ENCODE data around the gene NDUFS7. TPM values are rescaled to one million over a fixed set of nuclear protein-coding genes. Genes with fewer than 3 reads are reported as not detected.

NDUFS7 gene
- total RNA-seq, 6 donors from 2014 or later, result 38.8 to 121 (median 100) TPM

DNA sequence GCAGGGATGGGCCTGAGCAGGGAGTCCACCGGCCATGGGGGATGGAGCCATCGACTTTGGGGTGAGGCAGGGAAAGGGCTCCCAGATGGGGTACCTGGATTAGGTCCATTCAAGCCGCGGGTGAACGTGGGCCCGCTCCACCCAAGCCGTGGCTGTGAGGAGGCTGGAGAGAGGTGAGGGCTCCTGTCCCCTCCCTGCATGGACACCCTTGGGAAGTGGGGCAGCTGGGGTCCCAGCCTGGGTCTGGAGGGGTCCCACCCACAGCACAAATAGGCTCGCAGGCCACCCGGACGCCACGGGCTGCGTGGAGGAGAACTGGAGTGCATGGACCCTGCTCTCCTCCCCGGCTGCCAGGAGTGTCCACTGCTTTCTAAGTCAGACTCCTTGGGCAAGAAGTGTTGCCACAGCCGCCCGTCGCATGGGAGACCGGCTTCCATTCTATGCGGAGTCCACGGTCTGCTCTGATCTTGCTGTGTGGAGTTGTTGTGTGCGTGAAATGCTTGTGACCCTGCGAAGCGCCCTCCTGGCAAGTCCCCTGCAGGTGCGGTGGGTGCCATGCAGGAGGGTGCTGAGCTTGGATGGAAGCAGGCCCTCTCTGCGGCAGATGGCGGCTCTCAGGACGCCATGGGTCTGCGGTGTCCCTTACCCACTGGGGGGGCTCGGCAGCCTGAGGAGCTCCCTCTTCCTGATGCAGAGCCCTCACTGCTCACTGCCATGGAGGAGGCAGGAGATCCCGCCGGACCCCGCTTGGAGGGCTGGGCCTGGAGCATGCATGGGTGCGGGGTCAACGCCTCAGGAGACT, 25.7 kb downstream of the NDUFS7 start:
- Histone ChIP-seq H3K4me3 (peak overlapping the region; percentile 93 to 100 (median 98)), H3K36me3 (peaks cover 0 to 18% (median 11%) of the 10 kb centered on the region in 4 donors), H3K9me3 (no peaks in the 10 kb centered on the region), H3K4me1 (peaks cover 48 to 65% (median 60%) of the 10 kb centered on the region in 4 donors), H3K27ac (peak overlapping the region; percentile 95 to 98 (median 98)), H3K27me3 (no peaks in the 10 kb centered on the region)
- DNase-seq (peak in 1 of 2 donors; percentile 76), ATAC-seq (ENCODE audit: low FRiP score in 2 of 2) (no peak)
- 0 to 59% methylated on average over 2 to 21 of the region's 33 CpGs for WGBS, 2 donors
- TF ChIP-seq POLR2A (IDR thresholded peaks at IDR 0.05) (no peak), EP300 (IDR thresholded peaks at IDR 0.05) (no peak), POLR2AphosphoS5 (IDR thresholded peaks at IDR 0.05) (no peak)
- TF ChIP-seq, protein P1, sequence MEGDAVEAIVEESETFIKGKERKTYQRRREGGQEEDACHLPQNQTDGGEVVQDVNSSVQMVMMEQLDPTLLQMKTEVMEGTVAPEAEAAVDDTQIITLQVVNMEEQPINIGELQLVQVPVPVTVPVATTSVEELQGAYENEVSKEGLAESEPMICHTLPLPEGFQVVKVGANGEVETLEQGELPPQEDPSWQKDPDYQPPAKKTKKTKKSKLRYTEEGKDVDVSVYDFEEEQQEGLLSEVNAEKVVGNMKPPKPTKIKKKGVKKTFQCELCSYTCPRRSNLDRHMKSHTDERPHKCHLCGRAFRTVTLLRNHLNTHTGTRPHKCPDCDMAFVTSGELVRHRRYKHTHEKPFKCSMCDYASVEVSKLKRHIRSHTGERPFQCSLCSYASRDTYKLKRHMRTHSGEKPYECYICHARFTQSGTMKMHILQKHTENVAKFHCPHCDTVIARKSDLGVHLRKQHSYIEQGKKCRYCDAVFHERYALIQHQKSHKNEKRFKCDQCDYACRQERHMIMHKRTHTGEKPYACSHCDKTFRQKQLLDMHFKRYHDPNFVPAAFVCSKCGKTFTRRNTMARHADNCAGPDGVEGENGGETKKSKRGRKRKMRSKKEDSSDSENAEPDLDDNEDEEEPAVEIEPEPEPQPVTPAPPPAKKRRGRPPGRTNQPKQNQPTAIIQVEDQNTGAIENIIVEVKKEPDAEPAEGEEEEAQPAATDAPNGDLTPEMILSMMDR (IDR thresholded peaks at IDR 0.05), result no peak

DNA sequence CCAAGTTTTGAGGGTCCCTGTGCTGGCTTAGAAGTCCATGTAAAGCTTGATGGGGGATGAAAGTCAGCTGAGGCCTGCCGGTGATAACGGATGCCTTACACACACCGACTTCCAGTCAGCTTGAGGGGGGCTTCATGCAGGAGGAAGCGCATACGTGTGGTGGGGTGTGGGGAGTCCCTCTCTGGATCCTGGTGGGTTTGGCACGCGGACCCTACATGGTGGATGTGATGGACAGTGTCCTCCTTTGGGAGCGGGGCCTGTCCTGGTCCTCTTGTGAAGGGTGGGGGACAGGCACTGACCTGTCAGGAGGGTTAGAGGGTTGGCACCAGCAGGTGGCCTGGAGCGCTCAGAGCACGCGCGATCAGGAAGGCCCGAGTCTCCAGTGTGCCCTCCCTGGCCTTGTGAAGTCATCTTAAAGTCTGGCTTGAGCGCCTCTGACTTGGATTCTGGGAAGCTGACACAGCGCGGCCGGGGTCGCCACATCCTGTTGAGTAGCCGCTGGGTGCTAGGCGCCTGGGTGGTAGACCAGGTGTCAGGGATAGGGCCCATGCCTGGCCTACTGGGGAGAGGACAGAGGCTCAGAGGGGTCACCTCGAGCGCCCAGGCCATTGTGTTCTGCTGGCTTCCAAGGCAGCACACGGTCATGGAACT, 26.6 kb downstream of the NDUFS7 start:
- Histone ChIP-seq H3K4me1 (peaks cover 48 to 74% (median 69%) of the 10 kb centered on the region in 4 donors), H3K27ac (peak overlapping the region; percentile 95 to 98 (median 98)), H3K9me3 (no peaks in the 10 kb centered on the region), H3K4me3 (peak overlapping the region in 1 of 4 donors; percentile 99), H3K36me3 (peaks cover 0 to 18% (median 11%) of the 10 kb centered on the region in 4 donors), H3K27me3 (no peaks in the 10 kb centered on the region)
- no peak for TF ChIP-seq POLR2A (IDR thresholded peaks at IDR 0.05)
- TF ChIP-seq, protein P1 (IDR thresholded peaks at IDR 0.05), result no peak
- peak in 1 of 2 donors; percentile 37 for TF ChIP-seq POLR2AphosphoS5 (IDR thresholded peaks at IDR 0.05)
- no peak for TF ChIP-seq EP300 (IDR thresholded peaks at IDR 0.05)
- DNase-seq, result peak; percentile 38 to 78
- WGBS, 2 donors, result 64 to 69% methylated on average over 21 to 23 of the region's 23 CpGs
- no peak for ATAC-seq (ENCODE audit: low FRiP score in 2 of 2)

DNA sequence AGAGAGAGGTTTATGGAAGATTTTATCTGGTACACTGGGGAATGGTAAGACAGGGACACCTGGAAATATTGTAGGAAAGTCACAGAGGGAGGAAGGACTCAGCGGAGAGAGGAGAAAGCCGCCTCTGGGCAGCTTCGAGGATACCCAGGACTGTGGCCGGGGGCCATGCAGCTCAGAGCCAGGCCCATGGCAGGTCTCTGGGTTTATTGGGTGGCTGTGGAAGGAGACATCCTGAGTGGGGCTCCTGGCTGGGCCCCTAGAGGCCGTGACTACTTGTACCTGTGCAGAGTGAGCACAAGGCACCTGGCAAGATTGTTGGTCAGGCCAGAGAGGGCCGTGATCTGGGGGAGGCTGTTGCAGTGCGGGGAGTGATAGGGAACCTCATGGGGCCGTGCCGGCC, 27.1 kb downstream of the NDUFS7 start:
- peak in 1 of 2 donors; percentile 34 for DNase-seq
- ATAC-seq (ENCODE audit: low FRiP score in 2 of 2), result no peak
- H3K4me3 ChIP-seq, result peak overlapping the region in 1 of 4 donors; percentile 99
- H3K27ac ChIP-seq, result peak overlapping the region; percentile 44 to 98 (median 70)
- no peaks in the 10 kb centered on the region for H3K9me3 ChIP-seq
- H3K36me3 ChIP-seq, result peaks cover 0 to 18% (median 11%) of the 10 kb centered on the region in 4 donors
- TF ChIP-seq POLR2A (IDR thresholded peaks at IDR 0.05) (no peak), EP300 (IDR thresholded peaks at IDR 0.05) (no peak), POLR2AphosphoS5 (IDR thresholded peaks at IDR 0.05) (no peak)
- TF ChIP-seq, protein P1 (IDR thresholded peaks at IDR 0.05), result no peak
- no peaks in the 10 kb centered on the region for H3K27me3 ChIP-seq
- H3K4me1 ChIP-seq, result peaks cover 51 to 79% (median 74%) of the 10 kb centered on the region in 4 donors
- WGBS, 2 donors, result 75 to 87% methylated on average over 6 to 8 of the region's 9 CpGs

DNA sequence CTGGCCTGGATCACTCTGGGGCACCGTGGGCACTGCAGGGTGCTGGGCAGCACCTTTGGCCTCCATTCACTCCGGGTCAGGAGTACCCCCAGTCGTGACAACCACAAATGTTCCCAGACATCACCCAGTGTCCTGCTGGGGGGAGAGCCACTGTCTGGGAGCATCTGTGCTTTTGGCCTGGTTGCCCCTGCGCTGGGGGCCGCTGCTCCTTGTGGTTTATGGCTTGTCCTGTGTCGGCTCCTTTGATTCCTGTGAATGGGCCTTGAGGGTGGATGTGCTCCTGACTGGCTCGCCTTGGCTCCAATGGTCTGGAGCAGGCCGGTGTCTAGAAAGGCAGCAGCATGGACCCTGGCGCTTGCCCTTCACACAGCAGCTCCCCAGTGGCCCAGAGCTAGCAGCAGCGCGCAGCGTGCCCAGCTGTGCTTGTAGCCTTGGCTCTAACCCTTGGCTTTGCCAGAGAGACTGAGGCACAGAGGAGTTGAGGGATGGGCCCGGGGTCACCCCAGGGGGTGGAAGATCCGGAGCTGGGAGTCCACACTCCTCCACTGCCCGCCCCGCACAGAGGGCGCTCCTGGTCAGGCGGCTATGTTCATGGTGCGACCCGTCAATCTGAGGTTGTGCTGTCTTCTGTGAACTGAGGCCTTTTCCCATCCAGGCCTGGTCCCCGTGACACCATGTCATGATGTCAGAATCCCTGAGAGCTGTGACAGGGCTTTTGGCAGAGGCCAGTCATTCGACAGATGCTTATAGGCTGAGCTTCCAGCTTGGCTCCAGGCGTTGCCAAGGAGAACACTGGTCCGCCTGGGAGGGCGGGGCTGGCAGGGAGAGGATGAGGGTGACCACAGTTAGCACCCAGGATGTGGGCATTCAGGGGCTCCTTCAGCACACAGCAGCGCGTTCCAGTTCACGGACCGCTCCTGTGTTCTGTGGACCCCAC, 27.8 kb downstream of the NDUFS7 start:
- peak overlapping the region; percentile 44 to 98 (median 70) for H3K27ac ChIP-seq
- 70 to 72% methylated on average over 10 to 26 of the region's 29 CpGs for WGBS, 2 donors
- H3K4me3 ChIP-seq, result peak overlapping the region in 1 of 4 donors; percentile 99
- no peaks in the 10 kb centered on the region for H3K9me3 ChIP-seq
- ATAC-seq (ENCODE audit: low FRiP score in 2 of 2) (no peak), DNase-seq (peak in 1 of 2 donors; percentile 78)
- peak in 1 of 2 donors; percentile 24 for TF ChIP-seq POLR2AphosphoS5 (IDR thresholded peaks at IDR 0.05)
- TF ChIP-seq, protein P1 (IDR thresholded peaks at IDR 0.05), result no peak
- H3K36me3 ChIP-seq, result peaks cover 0 to 18% (median 11%) of the 10 kb centered on the region in 4 donors
- peaks cover 55 to 83% (median 78%) of the 10 kb centered on the region in 4 donors for H3K4me1 ChIP-seq
- H3K27me3 ChIP-seq, result no peaks in the 10 kb centered on the region
